HG02970 (cell line): Measurements from ENCODE around the gene AGBL1.

Source experiments
- ATAC-seq: cut with Tn5 transposase; IDR thresholded peaks from one replicate; pipeline ENCODE4 v1.9.1; 2021; ENCODE audit warnings: mild to moderate bottlenecking, moderate library complexity, moderate number of reproducible peaks; ENCODE audit not compliant: unreplicated experiment, low FRiP score

The AGBL1 gene

GRCh38 chr15:86762874-86763273 is 683.2 kb downstream of the AGBL1 start:
- ATAC-seq, result no peak

GRCh38 chr15:86764021-86764420 is 684.4 kb downstream of the AGBL1 start:
- ATAC-seq, result no peak

GRCh38 chr15:86765281-86765680 is 685.6 kb downstream of the AGBL1 start:
- ATAC-seq, result no peak

GRCh38 chr15:86772369-86773059 is 692.8 kb downstream of the AGBL1 start:
- no peak for ATAC-seq

GRCh38 chr15:86773736-86774135 is 694.1 kb downstream of the AGBL1 start:
- ATAC-seq, result no peak

- ATAC-seq, result no peak
These were observed 696.5 kb downstream of the AGBL1 start for GRCh38 chr15:86776145-86776544.

- no peak for ATAC-seq
These were observed 716.9 kb downstream of the AGBL1 start for GRCh38 chr15:86796521-86796920.

GRCh38 chr15:86797135-86797534 is 717.5 kb downstream of the AGBL1 start:
- ATAC-seq, result no peak

- ATAC-seq, result no peak
These were observed 719.6 kb downstream of the AGBL1 start for GRCh38 chr15:86799226-86799625.

- ATAC-seq, result no peak
These were observed 722.6 kb downstream of the AGBL1 start for GRCh38 chr15:86802244-86802643.

GRCh38 chr15:86804406-86804805 is 724.7 kb downstream of the AGBL1 start:
- ATAC-seq, result no peak

GRCh38 chr15:86810329-86810728 is 730.7 kb downstream of the AGBL1 start:
- no peak for ATAC-seq

- ATAC-seq, result no peak
These were observed 734.2 kb downstream of the AGBL1 start for GRCh38 chr15:86813892-86814291.

GRCh38 chr15:86829245-86829644 is 749.6 kb downstream of the AGBL1 start:
- ATAC-seq, result no peak

GRCh38 chr15:86830304-86830703 is 750.6 kb downstream of the AGBL1 start:
- no peak for ATAC-seq

- ATAC-seq, result no peak
These were observed 753.9 kb downstream of the AGBL1 start for GRCh38 chr15:86833595-86833994.

- ATAC-seq, result no peak
These were observed 754.6 kb downstream of the AGBL1 start for GRCh38 chr15:86834115-86834863.

GRCh38 chr15:86837294-86838061 is 757.8 kb downstream of the AGBL1 start:
- no peak for ATAC-seq

- no peak for ATAC-seq
These were observed 759.8 kb downstream of the AGBL1 start for GRCh38 chr15:86839502-86839901.

- ATAC-seq, result no peak
These were observed 761.3 kb downstream of the AGBL1 start for GRCh38 chr15:86840996-86841395.

- ATAC-seq, result no peak
These were observed 762.5 kb downstream of the AGBL1 start for GRCh38 chr15:86842199-86842598.
